ENCODE measurements around the gene MYO1B.

The MYO1B gene

GRCh38 chr2:191376981-191377629, 131.9 kb downstream of the MYO1B start:
- H3K4me3 ChIP-seq (replicated peaks in 1 of 2; ENCODE audit: low read depth in 2 of 2, low read length in 2 of 2) = no peak overlapping the region
- TF ChIP-seq CTCF (IDR thresholded peaks at IDR 0.05; ENCODE audit: low read depth, low read length) = no peak
- peak; percentile 92 to 93 for DNase-seq (ENCODE audit: low read depth in 2 of 2)

GRCh38 chr2:191379375-191379774, 134.2 kb downstream of the MYO1B start:
- H3K4me3 ChIP-seq (replicated peaks in 1 of 2; ENCODE audit: low read depth in 2 of 2, low read length in 2 of 2) = no peak overlapping the region
- no peak for DNase-seq (ENCODE audit: low read depth in 2 of 2)
- TF ChIP-seq CTCF (IDR thresholded peaks at IDR 0.05; ENCODE audit: low read depth, low read length) = no peak

GRCh38 chr2:191382801-191383200, 137.6 kb downstream of the MYO1B start:
- no peak overlapping the region for H3K4me3 ChIP-seq (replicated peaks in 1 of 2; ENCODE audit: low read depth in 2 of 2, low read length in 2 of 2)
- DNase-seq (ENCODE audit: low read depth in 2 of 2) = peak; percentile 63 to 89
- no peak for TF ChIP-seq CTCF (IDR thresholded peaks at IDR 0.05; ENCODE audit: low read depth, low read length)

- no peak for TF ChIP-seq CTCF (IDR thresholded peaks at IDR 0.05; ENCODE audit: low read depth, low read length)
- DNase-seq (ENCODE audit: low read depth in 2 of 2) = no peak
- no peak overlapping the region for H3K4me3 ChIP-seq (replicated peaks in 1 of 2; ENCODE audit: low read depth in 2 of 2, low read length in 2 of 2)
Measured at GRCh38 chr2:191383486-191383885, 138.3 kb downstream of the MYO1B start.

GRCh38 chr2:191384829-191385228, 139.6 kb downstream of the MYO1B start:
- peak in 1 of 2 donors; percentile 56 for DNase-seq (ENCODE audit: low read depth in 2 of 2)
- no peak for TF ChIP-seq CTCF (IDR thresholded peaks at IDR 0.05; ENCODE audit: low read depth, low read length)
- H3K4me3 ChIP-seq (replicated peaks in 1 of 2; ENCODE audit: low read depth in 2 of 2, low read length in 2 of 2) = no peak overlapping the region

GRCh38 chr2:191385416-191386160, 140.4 kb downstream of the MYO1B start:
- TF ChIP-seq CTCF (IDR thresholded peaks at IDR 0.05; ENCODE audit: low read depth, low read length) = no peak
- H3K4me3 ChIP-seq (replicated peaks in 1 of 2; ENCODE audit: low read depth in 2 of 2, low read length in 2 of 2) = no peak overlapping the region
- peak in 1 of 2 donors; percentile 45 for DNase-seq (ENCODE audit: low read depth in 2 of 2)
